ENCODE data around the gene AK1. TPM values are rescaled to one million over a fixed set of nuclear protein-coding genes. Genes with fewer than 3 reads are reported as not detected.

Gene AK1
- total and polyA plus RNA-seq, 9 of the 15 experiments (the other 6 are each of a cell fraction or from before 2014, with no cell fraction given), result 10.1 to 71.8 (median 39.0) TPM

- POLR2A ChIA-PET, result interaction anchor here (0.5 to 1.5 kb wide), 3 partner anchors 8 to 21 kb away, joined by 3 to 5 read pairs (median 3); no protein-coding TSS in a partner anchor
These were observed 34.8 kb upstream of the AK1 start for GRCh38 chr9:127912296-127912695.

GRCh38 chr9:127910613-127911205, 33.2 kb upstream of the AK1 start:
- no peaks in the 10 kb centered on the region for H3K9me3 ChIP-seq (replicated peaks; ENCODE audit: control insufficient read depth, insufficient read depth, low read depth, low read length)
- POLR2A ChIA-PET, result interaction anchor here (0.7 to 2.0 kb wide), 2 partner anchors 13 to 118 kb away, joined by 3 to 8 read pairs; no protein-coding TSS in a partner anchor
- BruUV-seq (replicated peaks), result no TSS peak
- CTCF ChIA-PET (ENCODE audit: low intra/inter-chr PET ratio), result interaction anchor here (0.7 kb wide), 1 partner anchor 175 kb away, joined by 4 read pairs; the partner anchor contains the start of gene TOR2A
- peak overlapping the region; percentile 36; the same call in 1 of the 3 replicates for H3K27ac ChIP-seq (ENCODE audit: extremely low read depth, low read depth, low read length)
- 59% methylated on average over 5 of the region's 6 CpGs for WGBS (ENCODE audit: insufficient coverage, low coverage, missing lambda C conversion rate)
- DNase-seq (ENCODE audit: extremely low read depth in 1 of 4, low spot score in 3 of 4) (no peak), FAIRE-seq (no peak), ATAC-seq (peak; percentile 14)
- H3K27me3 ChIP-seq (ENCODE audit: control insufficient read depth in 2 of 2, insufficient read depth in 2 of 2, low read length in 2 of 2), result no peaks in the 10 kb centered on the region
- peak overlapping the region; percentile 14 to 87; a peak in 3 of 4 replicates for H3K9ac ChIP-seq (ENCODE audit: insufficient read depth in 1 of 2, low read depth in 2 of 2, low read length in 2 of 2)
- no peak overlapping the region for H3K4me3 ChIP-seq
- H3K36me3 ChIP-seq (ENCODE audit: control insufficient read depth, insufficient read depth, low read length), result peaks cover 56% of the 10 kb centered on the region; the same call in 2 of the 3 replicates
- no peaks in the 10 kb centered on the region for H4K20me1 ChIP-seq (replicated peaks; ENCODE audit: control insufficient read depth, insufficient read depth, low read length)
- H3K9me1 ChIP-seq (ENCODE audit: control insufficient read depth, insufficient read depth, low read length), result no peaks in the 10 kb centered on the region
- in situ Hi-C loops (cut with MboI), result loop anchor here (5.0 to 25.0 kb wide), 2 partner anchors 33 to 973 kb away; partner anchors contain the start of gene AK1
- intact Hi-C loops (cut with micrococcal nuclease), result loop anchor here (10.0 kb wide), 1 partner anchor 406 kb away; no protein-coding TSS in a partner anchor
- H3K4me2 ChIP-seq (ENCODE audit: insufficient read depth, low read length), result peak overlapping the region; percentile 45
- H2AFZ ChIP-seq (ENCODE audit: low read depth, low read length), result no peak overlapping the region
- H3K4me1 ChIP-seq (replicated peaks in 1 of 2; ENCODE audit: control insufficient read depth in 2 of 2, insufficient read depth in 2 of 2, low read length in 2 of 2), result peaks cover 21 to 48% of the 10 kb centered on the region in 2 experiments
- peaks cover 7% of the 10 kb centered on the region; the same call in 1 of the 3 replicates for H3K79me2 ChIP-seq (ENCODE audit: control insufficient read depth, insufficient read depth, low read length)
- TF ChIP-seq ZEB2 (IDR thresholded peaks at IDR 0.05) (peak; percentile 11; the same call in 1 of the 2 replicates), ELK1 (CRISPR knock-in tag; IDR thresholded peaks at IDR 0.05) (no peak), ATF6 (CRISPR knock-in tag; IDR thresholded peaks at IDR 0.05) (no peak), RAD21 (CRISPR knock-in tag; conservative IDR thresholded peaks at IDR 0.05 in 1 of 2, IDR thresholded peaks at IDR 0.05 in 1 of 2) (peak in 1 of 2 experiments; percentile 46; a peak in 3 of 4 replicates), ZBED1 (IDR thresholded peaks at IDR 0.05) (no peak), EP400 (IDR thresholded peaks at IDR 0.05) (peak; percentile 27; the same call in 1 of the 2 replicates), ZNF696 (CRISPR knock-in tag; conservative IDR thresholded peaks at IDR 0.05) (no peak), RBM25 (IDR thresholded peaks at IDR 0.05; ENCODE audit: low read depth, low read length, severe bottlenecking) (peak; percentile 21), HDGF (IDR thresholded peaks at IDR 0.05) (0 out of 2 replicates have a peak, but pooled peaks have one; percentile 69)

More at GRCh38 chr9:127912296-127912695, 34.8 kb upstream of the AK1 start:
- intact Hi-C loops (cut with micrococcal nuclease) (loop anchor here (10.0 kb wide), 1 partner anchor 407 kb away; no protein-coding TSS in a partner anchor), in situ Hi-C loops (cut with MboI) (loop anchor here (5.0 to 25.0 kb wide), 2 partner anchors 35 to 975 kb away; partner anchors contain the start of gene AK1)
- TF ChIP-seq HNRNPL (IDR thresholded peaks at IDR 0.05; ENCODE audit: low read depth, low read length) (no peak), ARNT (IDR thresholded peaks at IDR 0.05) (no peak), ZNF134 (CRISPR knock-in tag; conservative IDR thresholded peaks at IDR 0.05) (no peak), RBFOX2 (IDR thresholded peaks at IDR 0.05; ENCODE audit: low read depth, low read length) (peak; percentile 51; the same call in 1 of the 2 replicates)
- 99% methylated on average over 29 of the region's 31 CpGs for WGBS (ENCODE audit: insufficient coverage, low coverage, missing lambda C conversion rate)
- no peaks in the 10 kb centered on the region for H3K9me1 ChIP-seq (ENCODE audit: control insufficient read depth, insufficient read depth, low read length)
- H2AFZ ChIP-seq (ENCODE audit: low read depth, low read length), result no peak overlapping the region
- no peak overlapping the region for H3K9ac ChIP-seq (ENCODE audit: insufficient read depth in 1 of 2, low read depth in 2 of 2, low read length in 2 of 2)
- DNase-seq (ENCODE audit: extremely low read depth in 1 of 4, low spot score in 3 of 4) (no peak), ATAC-seq (no peak), FAIRE-seq (no peak)
- no peaks in the 10 kb centered on the region for H4K20me1 ChIP-seq (replicated peaks; ENCODE audit: control insufficient read depth, insufficient read depth, low read length)
- CTCF ChIA-PET (ENCODE audit: low intra/inter-chr PET ratio), result no interaction called here
- H3K4me1 ChIP-seq (replicated peaks in 1 of 2; ENCODE audit: control insufficient read depth in 2 of 2, insufficient read depth in 2 of 2, low read length in 2 of 2), result peaks cover 27 to 56% of the 10 kb centered on the region in 2 experiments
- H3K4me2 ChIP-seq (ENCODE audit: insufficient read depth, low read length), result no peak overlapping the region
- no peak overlapping the region for H3K4me3 ChIP-seq
- H3K9me3 ChIP-seq (replicated peaks; ENCODE audit: control insufficient read depth, insufficient read depth, low read depth, low read length), result no peaks in the 10 kb centered on the region
- no peak overlapping the region; the same call in 2 of the 3 replicates for H3K27ac ChIP-seq (ENCODE audit: extremely low read depth, low read depth, low read length)
- no peaks in the 10 kb centered on the region for H3K27me3 ChIP-seq (ENCODE audit: control insufficient read depth in 2 of 2, insufficient read depth in 2 of 2, low read length in 2 of 2)
- BruUV-seq (replicated peaks), result no TSS peak
- peaks cover 56% of the 10 kb centered on the region; the same call in 2 of the 3 replicates for H3K36me3 ChIP-seq (ENCODE audit: control insufficient read depth, insufficient read depth, low read length)
- H3K79me2 ChIP-seq (ENCODE audit: control insufficient read depth, insufficient read depth, low read length), result peaks cover 17% of the 10 kb centered on the region
